Ascending aorta (tissue), 2 donors: ENCODE results near the gene ZNF565. TPM values are rescaled to one million over a fixed set of nuclear protein-coding genes. Genes with fewer than 3 reads are reported as not detected.

Experiments
- DNase-seq, 2 donors: peaks; one replicate each; pipeline ENCODE4 v3.0.0-alpha.2; 2019; ENCODE audit warnings: low spot score in 2 of 2
- H3K27ac ChIP-seq, 2 donors: fragments of 200-600 bp; sonication (generic); one replicate each; pipeline ENCODE4 v1.5.1; 2016 to 2017; ENCODE audit warnings: mild to moderate bottlenecking in 1 of 2
- H3K27me3 ChIP-seq: fragments of 200-600 bp; sonication (generic); one replicate; pipeline ENCODE4 v1.5.1; 2017
- H3K36me3 ChIP-seq, 2 donors: fragments of 200-600 bp; sonication (generic); one replicate each; pipeline ENCODE4 v1.5.1; 2016
- H3K4me1 ChIP-seq, 2 donors: fragments of 200-600 bp; sonication (generic); one replicate each; pipeline ENCODE4 v1.5.1; 2016 to 2017; ENCODE audit warnings: mild to moderate bottlenecking in 1 of 2
- H3K4me3 ChIP-seq, 2 donors: fragments of 200-600 bp; sonication (generic); one replicate each; pipeline ENCODE4 v1.5.1; 2016 to 2017; ENCODE audit warnings: mild to moderate bottlenecking in 1 of 2
- H3K9me3 ChIP-seq, 2 donors: fragments of 200-600 bp; sonication (generic); one replicate each; pipeline ENCODE4 v1.5.1; 2016
- intact Hi-C: fragments of 100-400 bp; cut with DNase I; formaldehyde crosslinking; loops from one replicate; pipeline ENCODE4 v1.15.1; 2023
- total RNA-seq: library from RNA; depleted of rRNA; stranded (reverse); fragments of >200 nt; gene quantifications from one replicate; pipeline ENCODE4 v1.1.0, GENCODE V29; 2016
- TF ChIP-seq, protein P1 (sequence below), 3 experiments: fragments of 200-600 bp in 2 of 3; fragments of 450-650 bp in 1 of 3; sonication (generic) in 2 of 3; IDR thresholded peaks; one replicate each; pipeline ENCODE4 v1.5.1; 2016 to 2019; ENCODE audit warnings: antibody characterized with exemption in 3 of 3, mild to moderate bottlenecking in 1 of 3, moderate library complexity in 1 of 3

ZNF565 gene
- total RNA-seq, 1 donor from 2014 or later, result 1.9 TPM

DNA sequence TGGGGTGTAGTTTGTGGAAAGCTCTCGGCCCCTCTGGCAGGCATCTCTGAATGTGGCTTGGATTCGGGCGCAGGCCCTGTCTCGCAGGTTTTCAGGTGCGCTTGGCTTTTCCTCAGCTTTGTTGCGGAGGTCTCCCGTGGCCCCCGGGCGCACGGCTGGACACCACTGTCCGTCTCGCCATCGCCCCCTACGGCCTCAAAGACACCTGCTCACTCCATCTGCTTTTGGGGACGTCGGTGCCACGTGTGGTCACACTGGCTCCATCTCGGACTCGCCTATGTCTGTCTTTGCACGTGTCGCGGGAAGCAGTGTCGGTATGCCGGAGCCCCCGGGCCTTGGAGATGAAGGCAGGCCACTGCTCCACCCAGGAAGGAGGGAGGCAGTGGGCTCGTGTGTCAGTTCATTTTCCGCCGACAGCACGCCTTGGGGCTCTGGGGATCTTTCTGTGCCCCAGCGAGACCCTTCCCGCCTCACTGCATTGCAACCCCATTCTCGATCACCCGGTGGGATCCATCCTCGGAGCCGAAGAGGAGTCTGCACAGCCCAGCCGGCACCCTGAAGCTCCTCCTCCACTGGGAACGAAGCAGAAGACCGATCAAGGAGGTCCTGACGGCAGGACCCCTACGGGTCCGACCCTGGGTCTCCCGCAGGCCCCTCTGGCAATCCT is 42.5 kb upstream of the ZNF565 start:
- TF ChIP-seq, protein P1, sequence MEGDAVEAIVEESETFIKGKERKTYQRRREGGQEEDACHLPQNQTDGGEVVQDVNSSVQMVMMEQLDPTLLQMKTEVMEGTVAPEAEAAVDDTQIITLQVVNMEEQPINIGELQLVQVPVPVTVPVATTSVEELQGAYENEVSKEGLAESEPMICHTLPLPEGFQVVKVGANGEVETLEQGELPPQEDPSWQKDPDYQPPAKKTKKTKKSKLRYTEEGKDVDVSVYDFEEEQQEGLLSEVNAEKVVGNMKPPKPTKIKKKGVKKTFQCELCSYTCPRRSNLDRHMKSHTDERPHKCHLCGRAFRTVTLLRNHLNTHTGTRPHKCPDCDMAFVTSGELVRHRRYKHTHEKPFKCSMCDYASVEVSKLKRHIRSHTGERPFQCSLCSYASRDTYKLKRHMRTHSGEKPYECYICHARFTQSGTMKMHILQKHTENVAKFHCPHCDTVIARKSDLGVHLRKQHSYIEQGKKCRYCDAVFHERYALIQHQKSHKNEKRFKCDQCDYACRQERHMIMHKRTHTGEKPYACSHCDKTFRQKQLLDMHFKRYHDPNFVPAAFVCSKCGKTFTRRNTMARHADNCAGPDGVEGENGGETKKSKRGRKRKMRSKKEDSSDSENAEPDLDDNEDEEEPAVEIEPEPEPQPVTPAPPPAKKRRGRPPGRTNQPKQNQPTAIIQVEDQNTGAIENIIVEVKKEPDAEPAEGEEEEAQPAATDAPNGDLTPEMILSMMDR (IDR thresholded peaks at IDR 0.05), result no peak
- H3K27ac ChIP-seq, result no peak overlapping the region
- DNase-seq, result no peak
- H3K36me3 ChIP-seq, result peaks cover 0 to 5% of the 10 kb centered on the region in 2 donors
- peak overlapping the region; percentile 39 to 64 for H3K4me3 ChIP-seq
- peaks cover 0 to 16% of the 10 kb centered on the region in 2 donors for H3K9me3 ChIP-seq
- H3K27me3 ChIP-seq, result no peaks in the 10 kb centered on the region
- no peaks in the 10 kb centered on the region for H3K4me1 ChIP-seq
- intact Hi-C loops, result no loop called here

DNA sequence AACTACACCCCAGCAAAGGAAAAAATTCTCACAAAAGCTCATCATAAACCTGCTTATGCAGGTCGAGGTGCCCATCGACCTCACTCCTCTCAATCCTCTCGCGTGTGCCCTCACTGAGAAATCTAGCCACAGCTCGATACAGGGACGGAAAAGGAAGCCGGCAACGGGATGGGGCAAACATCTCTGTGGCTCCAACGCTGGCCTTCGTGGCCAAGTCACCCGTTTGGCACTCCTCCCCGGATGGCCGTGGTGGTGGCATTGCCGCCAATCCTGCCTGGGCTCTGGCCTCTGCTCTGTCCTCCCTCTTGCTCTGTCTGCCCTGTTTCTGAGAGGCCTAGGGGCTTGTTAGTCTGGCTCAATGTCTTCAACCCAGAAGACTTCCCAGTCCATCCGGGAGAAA is 41.6 kb upstream of the ZNF565 start:
- Histone ChIP-seq H3K36me3 (peaks cover 0 to 5% of the 10 kb centered on the region in 2 donors), H3K27ac (no peak overlapping the region), H3K4me1 (no peaks in the 10 kb centered on the region), H3K4me3 (no peak overlapping the region), H3K27me3 (no peaks in the 10 kb centered on the region), H3K9me3 (peaks cover 0 to 18% of the 10 kb centered on the region in 2 donors)
- TF ChIP-seq, protein P1 (IDR thresholded peaks at IDR 0.05), result no peak
- no peak for DNase-seq
- intact Hi-C loops, result no loop called here

DNA sequence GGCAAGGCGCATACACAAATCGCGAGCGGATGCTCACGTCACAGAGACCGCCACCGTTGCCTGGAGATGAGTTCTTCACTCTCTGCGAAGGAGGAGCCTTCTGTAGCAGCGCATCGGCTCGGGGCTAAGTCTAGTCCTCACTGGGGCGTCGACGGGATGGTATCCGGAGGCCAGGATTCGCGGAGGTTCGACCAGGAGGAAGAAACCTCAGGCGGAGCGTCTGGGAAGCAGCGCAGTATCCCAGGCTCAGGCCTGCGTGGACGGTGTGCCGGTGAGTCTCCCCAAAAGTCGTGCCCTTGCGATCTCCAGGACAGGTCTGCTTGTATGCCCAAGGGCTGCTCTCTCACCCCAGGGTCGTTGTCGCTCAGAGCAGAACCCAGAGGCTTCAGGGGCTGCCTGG is 40.9 kb upstream of the ZNF565 start:
- no peaks in the 10 kb centered on the region for H3K4me1 ChIP-seq
- no peak overlapping the region for H3K27ac ChIP-seq
- peaks cover 0 to 23% of the 10 kb centered on the region in 2 donors for H3K9me3 ChIP-seq
- TF ChIP-seq, protein P1 (IDR thresholded peaks at IDR 0.05), result no peak
- H3K27me3 ChIP-seq, result no peaks in the 10 kb centered on the region
- H3K36me3 ChIP-seq, result peaks cover 0 to 5% of the 10 kb centered on the region in 2 donors
- no peak for DNase-seq
- intact Hi-C loops, result no loop called here
- no peak overlapping the region for H3K4me3 ChIP-seq

DNA sequence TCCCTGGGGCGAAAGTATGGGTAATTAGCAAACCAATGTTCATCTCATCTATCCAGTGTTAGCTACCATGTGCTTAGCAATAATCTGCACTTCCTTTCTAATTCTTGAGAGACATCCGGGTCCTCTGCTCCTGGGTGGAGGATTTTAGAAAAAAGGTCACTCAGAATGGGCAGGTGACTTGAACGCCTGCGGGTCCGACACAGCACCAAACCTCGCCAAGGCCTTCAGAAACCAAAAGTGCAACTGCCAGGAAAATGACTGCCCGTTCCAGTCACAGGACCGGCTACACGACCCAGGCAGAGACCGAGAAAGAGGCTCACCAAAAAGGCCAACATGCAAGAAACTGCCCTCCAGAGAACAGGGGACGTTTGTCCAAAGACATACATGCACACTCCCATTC is 40.4 kb upstream of the ZNF565 start:
- no peak overlapping the region for H3K27ac ChIP-seq
- TF ChIP-seq, protein P1 (IDR thresholded peaks at IDR 0.05), result no peak
- intact Hi-C loops, result no loop called here
- no peak for DNase-seq
- H3K4me1 ChIP-seq, result no peaks in the 10 kb centered on the region
- H3K4me3 ChIP-seq, result no peak overlapping the region
- H3K27me3 ChIP-seq, result no peaks in the 10 kb centered on the region
- H3K9me3 ChIP-seq, result peaks cover 0 to 27% of the 10 kb centered on the region in 2 donors
- H3K36me3 ChIP-seq, result peaks cover 0 to 5% of the 10 kb centered on the region in 2 donors

DNA sequence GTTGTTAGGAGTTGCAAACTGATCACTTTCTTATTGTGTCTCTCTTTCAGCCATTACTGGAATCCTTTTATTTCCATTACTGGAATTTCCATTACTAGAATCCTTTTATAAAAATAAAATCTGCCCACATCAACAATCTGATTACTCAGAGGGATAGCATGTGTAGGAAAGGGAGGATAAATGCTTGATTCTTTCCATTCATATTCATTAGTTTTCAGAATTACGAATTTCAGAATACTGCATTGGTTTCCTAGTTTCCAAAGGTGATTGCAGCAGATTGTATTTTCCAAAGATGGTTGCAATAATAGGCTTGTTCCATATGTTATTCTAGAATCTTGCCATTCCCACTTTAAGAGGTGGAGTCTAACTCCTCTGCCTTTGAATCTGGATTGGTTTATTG is 37.6 kb upstream of the ZNF565 start:
- Histone ChIP-seq H3K36me3 (peaks cover 0 to 5% of the 10 kb centered on the region in 2 donors), H3K4me1 (no peaks in the 10 kb centered on the region), H3K4me3 (no peak overlapping the region), H3K27me3 (no peaks in the 10 kb centered on the region), H3K27ac (no peak overlapping the region), H3K9me3 (peaks cover 0 to 22% of the 10 kb centered on the region in 2 donors)
- intact Hi-C loops, result no loop called here
- DNase-seq, result no peak
- TF ChIP-seq, protein P1 (IDR thresholded peaks at IDR 0.05), result no peak
